K562 (cell line): ENCODE results near the gene TMEM214. TPM values are rescaled to one million over a fixed set of nuclear protein-coding genes. Genes with fewer than 3 reads are reported as not detected.

Experiments
- ARID4B ChIP-seq: sonication (generic); formaldehyde crosslinking; IDR thresholded peaks from 2 replicates; pipeline ENCODE4 v1.8.0; 2022; ENCODE audit warnings: mild to moderate bottlenecking, missing genetic modification reagents
- DLX4 ChIP-seq: fragments of 250-450 bp; sonication (Bioruptor Pico); IDR thresholded peaks from 2 replicates; pipeline ENCODE4 v1.6.1; 2021; ENCODE audit warnings: mild to moderate bottlenecking
- ESRRA ChIP-seq: fragments of 450-650 bp; IDR thresholded peaks from 2 replicates; pipeline ENCODE4 v1.6.1; 2014; ENCODE audit warnings: low read depth, mild to moderate bottlenecking, moderate library complexity, borderline replicate concordance
- FOS ChIP-seq: IDR thresholded peaks from 3 replicates; pipeline ENCODE4 v1.6.1; 2011; ENCODE audit not compliant: insufficient read length; ENCODE audit errors: extremely low read depth
- NR1H2 ChIP-seq: sonication (generic); formaldehyde crosslinking; IDR thresholded peaks from 2 replicates; pipeline ENCODE4 v1.4.0; 2020; ENCODE audit warnings: mild to moderate bottlenecking, missing genetic modification reagents
- SMARCB1 ChIP-seq: IDR thresholded peaks from 2 replicates; pipeline ENCODE4 v1.6.1; 2011; ENCODE audit warnings: improper control_type of control experiment, low read depth; ENCODE audit not compliant: insufficient read length
- TCFL5 ChIP-seq: fragments of 250-450 bp; sonication (Bioruptor Pico); conservative IDR thresholded peaks from 2 replicates; pipeline ENCODE4 v1.6.1; 2021; ENCODE audit warnings: mild to moderate bottlenecking, moderate library complexity, matching md5 sums
- ZC3H4 ChIP-seq: sonication (generic); formaldehyde crosslinking; IDR thresholded peaks from 2 replicates; pipeline ENCODE4 v1.9.0; 2021; ENCODE audit warnings: missing genetic modification reagents, borderline replicate concordance
- ZNF174 ChIP-seq: fragments of 250-450 bp; sonication (Bioruptor Pico); IDR thresholded peaks from 2 replicates; pipeline ENCODE4 v1.4.0; 2020; ENCODE audit warnings: mild to moderate bottlenecking
- ZNF277 ChIP-seq: fragments of 250-450 bp; sonication (Bioruptor Pico); IDR thresholded peaks from 2 replicates; pipeline ENCODE4 v1.8.0; 2022; ENCODE audit warnings: inconsistent platforms, mild to moderate bottlenecking, moderate library complexity, borderline replicate concordance
- ZNF407 ChIP-seq: fragments of 450-650 bp; IDR thresholded peaks from 2 replicates; pipeline ENCODE4 v1.6.1; 2016; ENCODE audit warnings: low read depth
- polyA plus RNA-seq, 8 experiments: library from polyadenylated mRNA; depleted of rRNA in 4 of 8; stranded (reverse) in 5 of 8; unstranded in 3 of 8; fragments of >200 nt; fragmentation: Nextera tagmentation in 2 of 8; fragmentation: Illumina TruSeq in 1 of 8; extraction: Ambion mirVana in 2 of 8; extraction: Trizol in 1 of 8; gene quantifications; 2 replicates each; pipeline versions ENCODE4 v1.2.1 to v1.2.3, GENCODE V29; 2011 to 2014; ENCODE audit warnings: inconsistent platforms in 1 of 8, missing spikeins in 1 of 8
- total RNA-seq, 7 experiments: library from RNA; depleted of rRNA in 6 of 7; stranded (reverse); fragments of >200 nt in 6 of 7; fragmentation: Illumina TruSeq in 2 of 7; extraction: Trizol in 2 of 7; gene quantifications; 2 replicates each; pipeline versions ENCODE4 v1.2.1 to v1.2.3, GENCODE V29; 2011 to 2021; ENCODE audit warnings: low replicate concordance in 1 of 7

TMEM214 gene
- total and polyA plus RNA-seq, 9 of the 15 experiments (the other 6 are each of a cell fraction or from before 2014, with no cell fraction given) = 11.4 to 81.4 (median 44.1) TPM

- no peak for TF ChIP-seq ZNF277
- no peak for TF ChIP-seq ZNF174 (CRISPR knock-in tag)
- no peak; the same call in 1 of the 2 replicates for TF ChIP-seq ZC3H4
- peak; percentile 75 for TF ChIP-seq ZNF407
- 0 out of 2 replicates have a peak, but pooled peaks have one; percentile 43 for TF ChIP-seq ARID4B
- peak; percentile 86 for TF ChIP-seq FOS
- no peak for TF ChIP-seq NR1H2 (CRISPR knock-in tag)
- TF ChIP-seq SMARCB1 = no peak
- TF ChIP-seq DLX4 = no peak
- no peak for TF ChIP-seq TCFL5 (CRISPR knock-in tag)
- 0 out of 2 replicates have a peak, but pooled peaks have one; percentile 18 for TF ChIP-seq ESRRA
These were observed 18.5 kb downstream of the TMEM214 start, which contains the start of gene AGBL5 (continued) for GRCh38 chr2:27050996-27051901.
